Thyroid gland (tissue), 4 donors: ENCODE results near the gene BRSK2.

Experiments used
- POLR2A ChIP-seq, 2 donors: fragments of 450-650 bp; IDR thresholded peaks; one replicate each; pipeline ENCODE4 v1.6.1; 2017; ENCODE audit warnings: antibody characterized with exemption in 2 of 2, mild to moderate bottlenecking in 2 of 2, moderate library complexity in 1 of 2
- TF ChIP-seq, protein P1 (sequence below), 6 experiments: fragments of 200-600 bp in 3 of 6; fragments of 450-650 bp in 3 of 6; sonication (generic) in 3 of 6; IDR thresholded peaks; one replicate each; pipeline ENCODE4 v1.5.1; 2016 to 2019; ENCODE audit warnings: antibody characterized with exemption in 6 of 6, mild to moderate bottlenecking in 2 of 6, inconsistent platforms in 1 of 6, moderate library complexity in 1 of 6

- TF ChIP-seq, protein P1, sequence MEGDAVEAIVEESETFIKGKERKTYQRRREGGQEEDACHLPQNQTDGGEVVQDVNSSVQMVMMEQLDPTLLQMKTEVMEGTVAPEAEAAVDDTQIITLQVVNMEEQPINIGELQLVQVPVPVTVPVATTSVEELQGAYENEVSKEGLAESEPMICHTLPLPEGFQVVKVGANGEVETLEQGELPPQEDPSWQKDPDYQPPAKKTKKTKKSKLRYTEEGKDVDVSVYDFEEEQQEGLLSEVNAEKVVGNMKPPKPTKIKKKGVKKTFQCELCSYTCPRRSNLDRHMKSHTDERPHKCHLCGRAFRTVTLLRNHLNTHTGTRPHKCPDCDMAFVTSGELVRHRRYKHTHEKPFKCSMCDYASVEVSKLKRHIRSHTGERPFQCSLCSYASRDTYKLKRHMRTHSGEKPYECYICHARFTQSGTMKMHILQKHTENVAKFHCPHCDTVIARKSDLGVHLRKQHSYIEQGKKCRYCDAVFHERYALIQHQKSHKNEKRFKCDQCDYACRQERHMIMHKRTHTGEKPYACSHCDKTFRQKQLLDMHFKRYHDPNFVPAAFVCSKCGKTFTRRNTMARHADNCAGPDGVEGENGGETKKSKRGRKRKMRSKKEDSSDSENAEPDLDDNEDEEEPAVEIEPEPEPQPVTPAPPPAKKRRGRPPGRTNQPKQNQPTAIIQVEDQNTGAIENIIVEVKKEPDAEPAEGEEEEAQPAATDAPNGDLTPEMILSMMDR (IDR thresholded peaks at IDR 0.05): no peak
- TF ChIP-seq POLR2A (IDR thresholded peaks at IDR 0.05): no peak
Observed at GRCh38 chr11:1438967-1439330, 49.2 kb downstream of the BRSK2 start.
